ENCODE measurements around the gene TOPBP1.

DNA sequence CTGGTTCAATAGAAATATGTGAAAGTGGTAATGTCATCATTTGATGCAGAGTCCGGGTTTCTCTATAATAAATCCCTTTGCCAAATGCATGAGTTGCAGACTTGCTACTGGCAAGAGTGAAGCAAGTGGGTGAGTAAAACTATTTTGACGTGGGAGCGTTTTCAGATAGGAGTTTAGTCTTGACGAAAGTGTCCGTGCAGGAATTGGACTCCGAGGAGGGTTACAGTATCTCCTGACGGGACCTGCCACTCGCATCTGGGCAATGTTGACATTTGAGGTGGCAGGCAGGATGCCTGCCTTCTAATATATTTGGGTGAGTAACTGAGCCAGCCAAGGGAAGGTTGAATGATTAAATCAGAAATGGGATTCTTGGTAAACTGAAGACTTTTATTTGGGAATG lies 72.2 kb downstream of the TOPBP1 start:
- TF ChIP-seq POLR2A (IDR thresholded peaks at IDR 0.05) (no peak), CTCF (IDR thresholded peaks at IDR 0.05) (no peak)
